K562 (cell line): ENCODE results near the gene PTPRM. TPM values are rescaled to one million over a fixed set of nuclear protein-coding genes. Genes with fewer than 3 reads are reported as not detected.

Source experiments
- ATAC-seq: fragments of 200-7000 bp; cut with Tn5 transposase; 3 replicates; pipeline ENCODE4 v1.9.1; 2020; ENCODE audit warnings: moderate library complexity
- BruUV-seq: library from RNA; stranded (reverse); fragments of 400-500 nt; replicated peaks from 2 replicates; lab custom pipeline; 2021; lab: Mats Ljungman, UMichigan
- CTCF ChIA-PET: fragments of 300-600 bp; formaldehyde crosslinking; extraction: SDS; loops from one replicate; lab custom pipeline; 2021; ENCODE audit warnings: low intra/inter-chr PET ratio; lab: Yijun Ruan, JAX
- POLR2A ChIA-PET: fragments of 300-600, 350-650 bp; sonication (Branson Sonifier 250); formaldehyde crosslinking; extraction: SDS; loops from one replicate; lab custom pipeline; 2021; ENCODE audit warnings: antibody characterized with exemption, inconsistent platforms; lab: Yijun Ruan, JAX
- DNase-seq, 4 experiments: peaks; one replicate each; pipeline versions ENCODE4 v3.0.0 to v3.0.0-alpha.2; 2011 to 2018; ENCODE audit warnings: low spot score in 3 of 4, mixed read lengths in 3 of 4; ENCODE audit errors: extremely low read depth in 1 of 4
- FAIRE-seq: peaks from 2 replicates; lab custom pipeline; 2011; peaks lifted over from hg19 to GRCh38; lab: Jason Lieb, UNC
- H2AFZ ChIP-seq: 2 replicates; pipeline ENCODE4 v1.6.0; 2011; ENCODE audit warnings: low read depth, low read length, control low read depth, inconsistent platforms
- H3K27ac ChIP-seq: fragments of 200-600 bp; 3 replicates; pipeline ENCODE4 v1.8.0; 2011; ENCODE audit warnings: low read depth, mild to moderate bottlenecking, control low read depth, inconsistent platforms, low read length, moderate library complexity, mixed read lengths; ENCODE audit errors: extremely low read depth
- H3K27me3 ChIP-seq, 2 experiments: fragments of 300-600 bp in 1 of 2; 2 replicates in 1 of 2; 3 replicates in 1 of 2; pipeline versions ENCODE4 v1.6.0 to v1.8.0; 2011; ENCODE audit warnings: inconsistent platforms in 2 of 2, low read length in 2 of 2, mild to moderate bottlenecking in 1 of 2, mixed read lengths in 1 of 2, moderate library complexity in 1 of 2; ENCODE audit not compliant: control insufficient read depth in 2 of 2, insufficient read depth in 2 of 2
- H3K36me3 ChIP-seq: fragments of 300-600 bp; 3 replicates; pipeline ENCODE4 v1.8.0; 2011; ENCODE audit warnings: mild to moderate bottlenecking, low read length, inconsistent platforms; ENCODE audit not compliant: control insufficient read depth, insufficient read depth
- H3K4me1 ChIP-seq, 2 experiments: fragments of 200-600 bp in 1 of 2; replicated peaks in 1 of 2; 2 replicates in 1 of 2; 3 replicates in 1 of 2; pipeline versions ENCODE4 v1.5.1 to v1.8.0; 2011; ENCODE audit warnings: inconsistent platforms in 2 of 2, low read length in 2 of 2, mild to moderate bottlenecking in 1 of 2, mixed read lengths in 1 of 2, moderate library complexity in 1 of 2; ENCODE audit not compliant: control insufficient read depth in 2 of 2, insufficient read depth in 2 of 2
- H3K4me2 ChIP-seq: 2 replicates; pipeline ENCODE4 v1.6.1; 2011; ENCODE audit warnings: low read length, control low read depth, inconsistent platforms, mixed read lengths; ENCODE audit not compliant: insufficient read depth
- H3K4me3 ChIP-seq: fragments of 200-600 bp; sonication (generic), shearing (Covaris generic); 2 replicates; pipeline ENCODE4 v1.5.1; 2016; ENCODE audit warnings: control low read depth, inconsistent platforms
- H3K79me2 ChIP-seq: fragments of 200-600 bp; 3 replicates; pipeline ENCODE4 v1.8.0; 2011; ENCODE audit warnings: low read length, inconsistent platforms; ENCODE audit not compliant: control insufficient read depth, insufficient read depth
- H3K9ac ChIP-seq, 2 experiments: 2 replicates each; pipeline versions ENCODE4 v1.6.0 to v1.6.1; 2011; ENCODE audit warnings: low read depth in 2 of 2, low read length in 2 of 2, control low read depth in 1 of 2, inconsistent platforms in 1 of 2, mild to moderate bottlenecking in 1 of 2, mixed read lengths in 1 of 2; ENCODE audit not compliant: insufficient read depth in 1 of 2
- H3K9me1 ChIP-seq: one replicate; pipeline ENCODE4 v1.6.0; 2011; ENCODE audit warnings: inconsistent platforms, mild to moderate bottlenecking, low read length, moderate library complexity; ENCODE audit not compliant: control insufficient read depth, insufficient read depth
- H3K9me3 ChIP-seq: replicated peaks from 2 replicates; pipeline ENCODE4 v1.5.1; 2011; ENCODE audit warnings: low read depth, low read length, inconsistent platforms; ENCODE audit not compliant: control insufficient read depth, insufficient read depth
- H4K20me1 ChIP-seq: replicated peaks from 2 replicates; pipeline ENCODE4 v1.6.1; 2011; ENCODE audit warnings: low read length, inconsistent platforms, mixed read lengths; ENCODE audit not compliant: control insufficient read depth, insufficient read depth
- ARID1B ChIP-seq: fragments of 450-650 bp; IDR thresholded peaks from 2 replicates; pipeline ENCODE4 v1.6.1; 2016; ENCODE audit warnings: antibody characterized with exemption, mild to moderate bottlenecking, inconsistent platforms
- BACH1 ChIP-seq: fragments of 200-800 bp; sonication (Bioruptor generic); IDR thresholded peaks from 2 replicates; pipeline ENCODE4 v1.6.1; 2016; ENCODE audit warnings: missing genetic modification characterization, missing compliant biosample characterization
- COPS2 ChIP-seq: fragments of 450-650 bp; conservative IDR thresholded peaks from 2 replicates; pipeline ENCODE4 v1.6.1; 2016; ENCODE audit warnings: mild to moderate bottlenecking, moderate library complexity
- DEAF1 ChIP-seq: fragments of 450-650 bp; formaldehyde crosslinking; IDR thresholded peaks from 2 replicates; pipeline ENCODE4 v1.4.0; 2020; ENCODE audit warnings: mild to moderate bottlenecking, moderate library complexity
- ETS1 ChIP-seq: conservative IDR thresholded peaks from 2 replicates; pipeline ENCODE4 v1.6.1; 2011; ENCODE audit warnings: low read depth, mild to moderate bottlenecking, low read length; ENCODE audit not compliant: control insufficient read depth
- KDM2B ChIP-seq: fragments of 250-450 bp; sonication (Bioruptor Pico); IDR thresholded peaks from 2 replicates; pipeline ENCODE4 v1.8.0; 2021; ENCODE audit warnings: mild to moderate bottlenecking, moderate library complexity
- LARP7 ChIP-seq: fragments of 450-650 bp; IDR thresholded peaks from 2 replicates; pipeline ENCODE4 v1.6.1; 2016
- POLR3G ChIP-seq: IDR thresholded peaks from 2 replicates; pipeline ENCODE4 v1.6.1; 2011; ENCODE audit not compliant: insufficient read length, insufficient replicate concordance; ENCODE audit errors: extremely low read depth
- RHOXF2B ChIP-seq: fragments of 250-450 bp; sonication (Bioruptor Pico); conservative IDR thresholded peaks from 2 replicates; pipeline ENCODE4 v1.5.1; 2021
- SAP30 ChIP-seq: fragments of 200-600 bp; sonication (generic); IDR thresholded peaks from 2 replicates; pipeline ENCODE4 v1.6.1; 2012; ENCODE audit warnings: borderline replicate concordance, low read depth, mild to moderate bottlenecking, moderate library complexity, low read length, control low read depth, inconsistent platforms; ENCODE audit not compliant: insufficient read depth, poor library complexity, severe bottlenecking
- SIX5 ChIP-seq, 2 experiments: IDR thresholded peaks; 2 replicates each; pipeline ENCODE4 v1.6.1; 2011; ENCODE audit warnings: low read length in 2 of 2, borderline replicate concordance in 1 of 2, low read depth in 1 of 2, mild to moderate bottlenecking in 1 of 2, moderate library complexity in 1 of 2; ENCODE audit not compliant: insufficient read depth in 1 of 2
- STAT5A ChIP-seq: IDR thresholded peaks from 2 replicates; pipeline ENCODE4 v1.6.1; 2012; ENCODE audit warnings: low read length, inconsistent platforms, borderline replicate concordance
- ZNF24 ChIP-seq: fragments of 450-650 bp; IDR thresholded peaks from 2 replicates; pipeline ENCODE4 v1.6.1; 2016
- WGBS: fragments of 100-300 bp; shearing (Covaris generic); methylation state at CpG from one replicate; pipeline ENCODE4 v1.1.6; 2016; ENCODE audit warnings: low coverage, mixed read lengths; ENCODE audit not compliant: insufficient coverage; ENCODE audit errors: missing lambda C conversion rate; 5-methylcytosine and 5-hydroxymethylcytosine counted together
- in situ Hi-C: fragments of 300-500 bp; cut with MboI; formaldehyde crosslinking; loops from 4 replicates; pipeline ENCODE4 v1.15.0; 2018; ENCODE audit warnings: inconsistent platforms, mixed read lengths
- intact Hi-C: fragments of 100-400 bp; cut with micrococcal nuclease; formaldehyde crosslinking; loops from 2 replicates; pipeline ENCODE4 v1.14.2; 2022
- polyA plus RNA-seq, 8 experiments: library from polyadenylated mRNA; depleted of rRNA in 4 of 8; stranded (reverse) in 5 of 8; unstranded in 3 of 8; fragments of >200 nt; fragmentation: Nextera tagmentation in 2 of 8; fragmentation: Illumina TruSeq in 1 of 8; extraction: Ambion mirVana in 2 of 8; extraction: Trizol in 1 of 8; gene quantifications; 2 replicates each; pipeline versions ENCODE4 v1.2.1 to v1.2.3, GENCODE V29; 2011 to 2014; ENCODE audit warnings: inconsistent platforms in 1 of 8, missing spikeins in 1 of 8
- total RNA-seq, 7 experiments: library from RNA; depleted of rRNA in 6 of 7; stranded (reverse); fragments of >200 nt in 6 of 7; fragmentation: Illumina TruSeq in 2 of 7; extraction: Trizol in 2 of 7; gene quantifications; 2 replicates each; pipeline versions ENCODE4 v1.2.1 to v1.2.3, GENCODE V29; 2011 to 2021; ENCODE audit warnings: low replicate concordance in 1 of 7
- TF ChIP-seq, protein P1 (sequence below): fragments of 450-650 bp; IDR thresholded peaks from 2 replicates; pipeline ENCODE4 v1.6.1; 2016; ENCODE audit warnings: borderline replicate concordance

The PTPRM gene
- total and polyA plus RNA-seq, 9 of the 15 experiments (the other 6 are each of a cell fraction or from before 2014, with no cell fraction given), result 0.03 to 0.16 (median 0.08) TPM; not detected in 3

- no peak for TF ChIP-seq DEAF1 (CRISPR knock-in tag)
- TF ChIP-seq, all 486 proteins: peak for 0
These were observed 763.5 kb downstream of the PTPRM start (continued) for GRCh38 chr18:8330575-8330974.

GRCh38 chr18:8332286-8332685, 765.2 kb downstream of the PTPRM start:
- BruUV-seq, result no TSS peak
- H3K27ac ChIP-seq, result no peak overlapping the region
- no peak overlapping the region for H3K9ac ChIP-seq
- no peaks in the 10 kb centered on the region for H4K20me1 ChIP-seq
- H3K27me3 ChIP-seq, result peaks cover 4 to 18% of the 10 kb centered on the region in 2 experiments
- CTCF ChIA-PET, result no interaction called here
- in situ Hi-C loops, result no loop called here
- DNase-seq, result no peak
- H3K4me1 ChIP-seq, result no peaks in the 10 kb centered on the region
- TF ChIP-seq ARID1B (no peak), ZNF24 (no peak), LARP7 (no peak), BACH1 (tag) (no peak), COPS2 (no peak), ETS1 (no peak), SIX5 (IDR thresholded peaks at IDR 0.05; ENCODE audit: borderline replicate concordance in 1 of 2, insufficient read depth in 1 of 2, low read depth in 1 of 2, low read length in 2 of 2) (no peak), RHOXF2B (CRISPR knock-in tag) (no peak), KDM2B (no peak), STAT5A (no peak), SAP30 (no peak), POLR3G (no peak)
- TF ChIP-seq, protein P1, sequence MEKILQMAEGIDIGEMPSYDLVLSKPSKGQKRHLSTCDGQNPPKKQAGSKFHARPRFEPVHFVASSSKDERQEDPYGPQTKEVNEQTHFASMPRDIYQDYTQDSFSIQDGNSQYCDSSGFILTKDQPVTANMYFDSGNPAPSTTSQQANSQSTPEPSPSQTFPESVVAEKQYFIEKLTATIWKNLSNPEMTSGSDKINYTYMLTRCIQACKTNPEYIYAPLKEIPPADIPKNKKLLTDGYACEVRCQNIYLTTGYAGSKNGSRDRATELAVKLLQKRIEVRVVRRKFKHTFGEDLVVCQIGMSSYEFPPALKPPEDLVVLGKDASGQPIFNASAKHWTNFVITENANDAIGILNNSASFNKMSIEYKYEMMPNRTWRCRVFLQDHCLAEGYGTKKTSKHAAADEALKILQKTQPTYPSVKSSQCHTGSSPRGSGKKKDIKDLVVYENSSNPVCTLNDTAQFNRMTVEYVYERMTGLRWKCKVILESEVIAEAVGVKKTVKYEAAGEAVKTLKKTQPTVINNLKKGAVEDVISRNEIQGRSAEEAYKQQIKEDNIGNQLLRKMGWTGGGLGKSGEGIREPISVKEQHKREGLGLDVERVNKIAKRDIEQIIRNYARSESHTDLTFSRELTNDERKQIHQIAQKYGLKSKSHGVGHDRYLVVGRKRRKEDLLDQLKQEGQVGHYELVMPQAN, result no peak
- POLR2A ChIA-PET, result interaction anchor here (0.8 kb wide), 1 partner anchor 8 kb away, joined by 3 read pairs; no protein-coding TSS in a partner anchor
- H3K4me2 ChIP-seq, result no peak overlapping the region
- no peak overlapping the region for H2AFZ ChIP-seq
- ATAC-seq, result no peak
- no peak overlapping the region for H3K4me3 ChIP-seq
- intact Hi-C loops, result no loop called here
- no peaks in the 10 kb centered on the region for H3K9me3 ChIP-seq
- no peak for FAIRE-seq
- no peaks in the 10 kb centered on the region for H3K79me2 ChIP-seq
- WGBS, result 0% methylated on average over 4 of the region's 4 CpGs
- no peaks in the 10 kb centered on the region for H3K36me3 ChIP-seq
- H3K9me1 ChIP-seq, result no peaks in the 10 kb centered on the region
